ENCODE measurements around the gene PSMA3.

GRCh38 chr14:58275527-58276190, 31.0 kb downstream of the PSMA3 start:
- TF ChIP-seq CTCF (conservative IDR thresholded peaks at IDR 0.05 in 1 of 2, IDR thresholded peaks at IDR 0.05 in 1 of 2; ENCODE audit: low read depth in 1 of 2, low read length in 2 of 2): no peak
- no peak for TF ChIP-seq EZH2 (IDR thresholded peaks at IDR 0.05; ENCODE audit: low read length, missing control alignments)
